GM12892 (cell line): Measurements from ENCODE around the gene AIFM3.

Experiments
- POLR2A ChIP-seq: IDR thresholded peaks from 2 replicates; pipeline ENCODE4 v1.6.1; 2011; ENCODE audit warnings: low read depth, low read length, control low read depth
- POLR2AphosphoS5 ChIP-seq: IDR thresholded peaks from 2 replicates; pipeline ENCODE4 v1.6.1; 2011; ENCODE audit warnings: low read depth, low read length, control low read depth
- TAF1 ChIP-seq: IDR thresholded peaks from 2 replicates; pipeline ENCODE4 v1.6.1; 2011; ENCODE audit warnings: low read depth, mild to moderate bottlenecking, control low read depth, low read length, borderline replicate concordance

DNA sequence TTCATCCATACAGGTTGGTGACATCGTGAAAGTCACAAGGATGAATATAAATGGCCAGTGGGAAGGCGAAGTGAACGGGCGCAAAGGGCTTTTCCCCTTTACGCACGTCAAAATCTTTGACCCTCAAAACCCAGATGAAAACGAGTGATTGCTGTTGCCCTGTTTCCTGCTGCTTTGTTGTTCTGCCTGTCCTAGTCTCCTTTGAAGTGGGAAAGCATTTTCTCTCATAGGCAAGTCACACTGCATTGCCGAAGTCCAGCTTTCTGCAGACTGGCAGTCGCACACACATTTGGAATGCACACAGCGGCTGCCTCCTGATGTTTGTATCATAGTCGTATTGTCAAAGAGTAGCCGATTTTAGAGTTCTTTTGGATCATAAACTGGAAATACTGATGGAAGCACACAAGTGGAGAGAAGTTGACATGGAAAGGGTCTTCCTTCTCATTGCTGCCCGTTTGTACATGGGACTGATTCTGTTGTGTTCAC, 17.3 kb upstream of the AIFM3 start:
- TF ChIP-seq POLR2AphosphoS5 (no peak), POLR2A (no peak), TAF1 (no peak)
